Cardiac septum (tissue), 1 donor: ENCODE results near the gene CACNA1B. TPM values are rescaled to one million over a fixed set of nuclear protein-coding genes. Genes with fewer than 3 reads are reported as not detected.
"Not testable (repeated sequence)": the region's sequence is repeated elsewhere in the genome, so short reads cannot be mapped to it uniquely, and the experiment has no call there.

Experiments
- DNase-seq: peaks from one replicate; pipeline ENCODE4 v3.0.0-alpha.2; 2020; ENCODE audit warnings: low spot score
- intact Hi-C: fragments of 100-400 bp; cut with DNase I; formaldehyde crosslinking; loops from one replicate; pipeline ENCODE4 v1.14.0; 2022
- total RNA-seq: library from RNA; stranded (reverse); fragmentation: NEBNext Ultra II Directional; extraction: Animal tissue kit (Norgen Biotek cat#: 25700); gene quantifications from one replicate; pipeline ENCODE4 v1.2.1, GENCODE V29; 2021
- donor health status: DM: no; HTN: no; CAD: no.

Gene CACNA1B
- total RNA-seq, 1 donor from 2014 or later = 0.70 TPM

GRCh38 chr9:138073408-138073807 is 195.8 kb downstream of the CACNA1B start:
- peak; percentile 33 for DNase-seq
- intact Hi-C loops = no loop called here

GRCh38 chr9:138073808-138074207 is 196.2 kb downstream of the CACNA1B start:
- peak; percentile 19 for DNase-seq
- intact Hi-C loops = no loop called here

GRCh38 chr9:138074516-138074915 is 196.9 kb downstream of the CACNA1B start:
- intact Hi-C loops = no loop called here
- DNase-seq = peak; percentile 53

- peak; percentile 62 for DNase-seq
- intact Hi-C loops = no loop called here
Observed at GRCh38 chr9:138075496-138075895, 197.9 kb downstream of the CACNA1B start.

- DNase-seq = peak; percentile 63
- intact Hi-C loops = no loop called here
Observed at GRCh38 chr9:138075961-138076649, 198.5 kb downstream of the CACNA1B start.

GRCh38 chr9:138076650-138077009 is 199.0 kb downstream of the CACNA1B start:
- peak; percentile 39 for DNase-seq
- intact Hi-C loops = no loop called here

GRCh38 chr9:138077126-138077525 is 199.5 kb downstream of the CACNA1B start:
- peak; percentile 73 for DNase-seq
- intact Hi-C loops = no loop called here

GRCh38 chr9:138077898-138078540 is 200.4 kb downstream of the CACNA1B start:
- intact Hi-C loops = no loop called here
- peak; percentile 54 for DNase-seq

GRCh38 chr9:138078846-138079245 is 201.3 kb downstream of the CACNA1B start:
- DNase-seq = peak; percentile 20
- intact Hi-C loops = no loop called here

- peak; percentile 29 for DNase-seq
- intact Hi-C loops = no loop called here
Observed at GRCh38 chr9:138080979-138081378, 203.4 kb downstream of the CACNA1B start.

GRCh38 chr9:138082918-138083636 is 205.5 kb downstream of the CACNA1B start:
- peak; percentile 38 for DNase-seq
- intact Hi-C loops = no loop called here

GRCh38 chr9:138083873-138084272 is 206.3 kb downstream of the CACNA1B start:
- DNase-seq = no peak
- intact Hi-C loops = no loop called here

GRCh38 chr9:138085568-138085967 is 208.0 kb downstream of the CACNA1B start:
- DNase-seq = no peak
- intact Hi-C loops = no loop called here

- intact Hi-C loops = not testable (repeated sequence)
Observed at GRCh38 chr9:138092057-138092456, 214.5 kb downstream of the CACNA1B start.

GRCh38 chr9:138094028-138094427 is 216.4 kb downstream of the CACNA1B start:
- no peak for DNase-seq
- intact Hi-C loops = no loop called here

More at GRCh38 chr9:138092057-138092456, 214.5 kb downstream of the CACNA1B start:
- not testable (repeated sequence) for DNase-seq

GRCh38 chr9:138095813-138096518 is 218.4 kb downstream of the CACNA1B start:
- intact Hi-C loops = no loop called here

GRCh38 chr9:138096519-138096845 is 218.9 kb downstream of the CACNA1B start:
- intact Hi-C loops = no loop called here
- DNase-seq = peak; percentile 26

More at GRCh38 chr9:138095813-138096518, 218.4 kb downstream of the CACNA1B start:
- DNase-seq = peak; percentile 38

- peak; percentile 54 for DNase-seq
- intact Hi-C loops = no loop called here
Observed at GRCh38 chr9:138097501-138097991, 220.0 kb downstream of the CACNA1B start.

- intact Hi-C loops = no loop called here
- peak; percentile 47 for DNase-seq
Observed at GRCh38 chr9:138098116-138098907, 220.7 kb downstream of the CACNA1B start.
